Stimulated activated CD4-positive, alpha-beta T cell treated with anti-CD3 and anti-CD28 coated beads, Interleukin-1b, Interleukin-23, amount 100 ng/mL, for 24 hours (primary cell): ENCODE results near the gene RIMBP2.

ENCODE experiments used
- DNase-seq, 4 experiments: peaks; one replicate each; pipeline ENCODE4 v3.0.0-alpha.2; 2020; ENCODE audit warnings: low read depth in 4 of 4, low spot score in 1 of 4

RIMBP2 gene

GRCh38 chr12:130454296-130454695 is 261.8 kb downstream of the RIMBP2 start:
- no peak for DNase-seq

GRCh38 chr12:130452546-130452945 is 263.6 kb downstream of the RIMBP2 start:
- DNase-seq: no peak

- DNase-seq: no peak
Observed at GRCh38 chr12:130451001-130451930, 264.8 kb downstream of the RIMBP2 start.

GRCh38 chr12:130449291-130449690 is 266.8 kb downstream of the RIMBP2 start:
- no peak for DNase-seq

GRCh38 chr12:130448044-130448821 is 267.9 kb downstream of the RIMBP2 start:
- no peak for DNase-seq

- DNase-seq: no peak
Observed at GRCh38 chr12:130447655-130447965, 268.5 kb downstream of the RIMBP2 start.

GRCh38 chr12:130446846-130447654 is 269.0 kb downstream of the RIMBP2 start:
- DNase-seq: no peak

- no peak for DNase-seq
Observed at GRCh38 chr12:130444986-130445385, 271.1 kb downstream of the RIMBP2 start.

- no peak for DNase-seq
Observed at GRCh38 chr12:130444061-130444460, 272.0 kb downstream of the RIMBP2 start.

- DNase-seq: no peak
Observed at GRCh38 chr12:130441771-130442760, 274.0 kb downstream of the RIMBP2 start.

GRCh38 chr12:130440411-130441080 is 275.6 kb downstream of the RIMBP2 start:
- DNase-seq: no peak

GRCh38 chr12:130439250-130439649 is 276.8 kb downstream of the RIMBP2 start:
- no peak for DNase-seq

- DNase-seq: no peak
Observed at GRCh38 chr12:130438711-130439110, 277.4 kb downstream of the RIMBP2 start.

GRCh38 chr12:130438243-130438620 is 277.9 kb downstream of the RIMBP2 start:
- no peak for DNase-seq

- DNase-seq: no peak
Observed at GRCh38 chr12:130437555-130438242, 278.4 kb downstream of the RIMBP2 start.

- DNase-seq: no peak
Observed at GRCh38 chr12:130436741-130437501, 279.2 kb downstream of the RIMBP2 start.

- no peak for DNase-seq
Observed at GRCh38 chr12:130435826-130436225, 280.3 kb downstream of the RIMBP2 start.

GRCh38 chr12:130435331-130435730 is 280.8 kb downstream of the RIMBP2 start:
- no peak for DNase-seq
